GM21367 (cell line): ENCODE measurements around the gene CAMKK2.
"Not testable (repeated sequence)": the region's sequence is repeated elsewhere in the genome, so short reads cannot be mapped to it uniquely, and the experiment has no call there.

ENCODE experiments used
- ATAC-seq: cut with Tn5 transposase; IDR thresholded peaks from one replicate; pipeline ENCODE4 v1.9.1; 2021; ENCODE audit not compliant: unreplicated experiment

CAMKK2 gene

DNA sequence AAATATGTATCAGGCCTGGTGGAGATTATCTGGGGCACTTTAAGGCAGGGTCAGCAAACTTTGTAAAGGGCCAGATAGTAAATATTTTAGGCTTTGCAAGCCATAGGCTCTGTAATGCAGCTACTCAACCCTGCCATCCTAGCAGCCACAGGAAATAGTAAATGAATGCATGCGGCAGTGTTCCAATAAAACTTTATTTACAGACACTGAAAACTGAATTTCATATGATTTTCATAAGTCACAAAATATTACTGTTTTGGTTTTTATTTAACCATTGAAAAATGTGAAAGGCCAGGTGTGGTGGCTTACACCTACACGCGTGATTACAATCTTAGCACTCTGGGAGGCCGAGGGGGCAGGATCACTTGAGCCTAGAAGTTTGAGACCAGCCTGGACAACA is 3.2 kb upstream of the CAMKK2 start:
- ATAC-seq, result no peak

DNA sequence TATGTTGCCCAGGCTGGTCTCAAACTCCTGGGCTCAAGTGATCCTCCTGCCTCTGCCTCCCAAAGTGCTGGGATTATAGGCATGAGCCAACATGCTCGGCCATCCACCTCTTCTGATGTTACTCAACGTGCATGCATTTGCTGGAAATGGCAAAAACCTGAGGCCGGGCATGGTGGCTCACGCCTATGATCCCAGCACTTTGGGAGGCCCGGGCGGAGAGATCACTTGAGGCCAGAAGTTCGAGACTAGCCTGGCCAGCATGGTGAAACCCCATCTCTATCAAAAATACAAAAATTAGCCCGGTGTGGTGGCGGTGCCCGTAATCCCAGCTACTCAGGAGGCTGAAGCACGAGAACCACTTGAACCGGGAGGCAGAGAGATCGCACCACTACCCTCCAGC is 1.9 kb upstream of the CAMKK2 start:
- ATAC-seq, result not testable (repeated sequence)

DNA sequence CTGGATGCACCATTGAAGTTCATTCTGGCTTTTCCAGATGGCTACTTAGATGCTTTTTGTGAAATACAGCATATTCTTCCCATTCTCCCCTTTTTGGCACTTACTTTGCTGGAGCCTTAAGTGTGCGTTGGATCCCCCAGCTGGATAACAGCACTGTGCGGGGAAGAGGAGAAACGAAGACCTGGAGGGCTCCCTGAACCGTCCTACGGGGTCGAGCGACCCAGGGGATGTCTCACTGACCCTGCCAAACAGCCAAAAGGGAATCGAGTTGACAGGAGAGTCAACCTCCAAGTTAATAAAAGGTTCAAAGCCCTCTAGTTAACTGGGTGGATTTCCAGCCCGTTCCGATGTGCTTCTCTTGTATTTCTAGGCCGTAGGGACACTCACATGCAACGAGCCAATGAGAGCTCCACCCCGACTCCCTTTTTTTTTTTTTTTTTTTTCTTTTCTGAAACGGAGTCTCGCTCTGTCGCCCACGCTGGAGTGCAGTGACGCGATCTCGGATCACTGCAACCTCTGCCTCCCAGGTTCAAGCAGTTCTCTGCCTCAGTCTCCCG is 1.0 kb upstream of the CAMKK2 start:
- ATAC-seq, result peak; percentile 6

DNA sequence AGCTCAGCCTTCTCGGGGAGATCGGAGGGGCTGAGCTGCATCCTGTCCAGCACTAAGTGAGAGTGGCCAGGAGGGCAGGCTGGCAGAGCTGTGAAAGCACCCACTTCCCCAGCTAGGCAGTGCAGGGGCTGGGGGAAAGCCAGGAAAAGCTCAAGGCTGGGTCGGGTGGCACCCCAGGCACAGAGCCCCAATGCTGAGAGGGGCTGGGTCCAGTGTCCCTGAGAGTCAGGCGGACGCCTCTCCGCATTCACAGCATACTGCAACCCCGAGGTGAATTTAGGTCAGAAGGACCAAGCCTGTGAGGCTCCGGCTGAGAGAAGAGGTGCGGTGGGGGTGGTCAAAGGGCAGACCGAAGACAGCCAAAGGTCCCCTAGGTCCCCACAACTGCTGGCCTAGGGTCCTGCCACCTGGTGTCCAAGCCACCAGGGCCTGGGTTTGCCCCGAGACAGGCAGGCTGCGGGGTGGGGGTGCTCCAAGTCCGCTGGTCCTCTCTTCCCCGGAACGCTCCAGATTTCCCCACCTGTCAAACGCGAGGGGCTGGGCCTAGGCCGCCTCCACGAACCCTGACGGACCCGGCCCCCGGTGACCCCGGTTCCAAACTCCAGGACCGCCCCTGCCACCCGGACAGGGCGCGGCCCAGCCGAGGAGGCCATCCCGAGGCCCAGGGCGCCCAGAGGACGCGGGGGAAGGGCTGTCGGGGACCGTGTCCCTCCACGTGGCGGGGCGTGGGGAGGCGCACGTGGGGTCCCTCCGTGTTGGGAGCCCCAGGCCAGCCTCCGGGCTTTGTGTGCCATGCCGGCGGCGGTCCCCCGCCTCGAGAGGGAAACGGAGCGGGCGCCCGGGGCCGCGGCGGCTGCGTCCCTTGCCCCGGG is 527 bp downstream of the CAMKK2 start:
- peak; percentile 23 for ATAC-seq

DNA sequence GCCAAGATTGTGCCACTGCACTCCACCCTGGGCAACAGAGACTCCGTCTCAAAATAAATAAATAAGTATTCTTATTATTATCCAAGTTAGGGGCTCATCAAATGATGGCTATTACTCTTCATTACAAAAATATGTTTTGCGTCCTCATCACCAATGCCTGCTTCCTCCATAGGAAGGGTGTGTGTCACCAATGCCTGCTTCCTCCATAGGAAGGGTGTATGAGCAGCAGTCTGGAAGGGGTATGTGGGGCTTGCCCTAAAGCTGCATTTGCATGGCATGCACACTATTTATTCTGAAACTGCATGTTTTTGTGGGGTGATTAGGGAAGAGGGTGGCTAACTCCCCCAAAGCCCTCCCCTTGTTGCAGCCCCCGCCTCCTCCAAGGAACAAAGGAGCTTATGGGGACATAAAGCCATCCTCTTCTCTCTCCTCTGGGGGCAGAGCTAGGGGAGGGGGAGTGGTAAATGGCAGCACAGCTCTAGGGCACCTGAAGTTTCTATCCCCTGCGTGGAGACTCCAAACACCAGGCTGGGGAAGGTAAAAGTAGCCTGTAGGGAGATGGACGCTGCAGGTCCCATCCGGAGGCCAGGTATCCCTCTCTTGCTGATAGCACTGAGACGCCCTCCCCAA is 1.3 kb downstream of the CAMKK2 start:
- no peak for ATAC-seq

DNA sequence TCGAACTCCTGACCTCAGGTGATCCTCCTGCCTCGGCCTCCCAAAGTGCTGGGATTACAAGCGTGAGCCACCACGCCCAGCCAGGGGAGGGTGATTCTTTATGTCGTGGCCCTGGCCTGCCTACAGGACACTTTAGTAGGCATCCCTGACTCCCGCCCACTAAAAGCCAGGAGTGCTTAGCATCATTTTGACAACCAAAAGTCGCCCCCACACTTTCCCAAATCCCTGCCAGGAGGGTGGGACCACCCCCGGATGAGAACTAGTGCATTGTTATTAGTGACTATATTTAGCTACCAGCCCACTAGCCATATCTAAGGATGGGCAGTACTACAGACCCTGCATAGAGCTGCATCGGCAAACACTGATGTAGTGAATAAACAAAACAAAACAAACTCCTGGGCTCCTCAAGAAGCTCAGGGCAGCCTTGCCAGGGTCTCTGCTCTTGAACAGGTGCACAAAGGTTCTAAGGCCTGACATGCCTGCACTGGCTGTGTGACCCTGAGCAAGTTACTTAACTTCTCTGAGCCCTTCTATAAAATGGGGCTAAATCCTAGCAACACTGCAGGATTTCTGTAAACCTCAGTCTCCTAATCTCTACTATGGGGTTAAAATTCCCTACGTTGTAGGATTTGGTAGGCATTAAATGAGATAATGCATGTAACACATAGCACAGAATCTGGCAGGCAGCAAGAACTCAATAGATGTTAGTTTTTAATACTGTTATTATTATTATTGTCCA is 2.2 kb downstream of the CAMKK2 start:
- no peak for ATAC-seq

- no peak for ATAC-seq
These were observed 2.9 kb downstream of the CAMKK2 start for GRCh38 chr12:121293603-121294002.

DNA sequence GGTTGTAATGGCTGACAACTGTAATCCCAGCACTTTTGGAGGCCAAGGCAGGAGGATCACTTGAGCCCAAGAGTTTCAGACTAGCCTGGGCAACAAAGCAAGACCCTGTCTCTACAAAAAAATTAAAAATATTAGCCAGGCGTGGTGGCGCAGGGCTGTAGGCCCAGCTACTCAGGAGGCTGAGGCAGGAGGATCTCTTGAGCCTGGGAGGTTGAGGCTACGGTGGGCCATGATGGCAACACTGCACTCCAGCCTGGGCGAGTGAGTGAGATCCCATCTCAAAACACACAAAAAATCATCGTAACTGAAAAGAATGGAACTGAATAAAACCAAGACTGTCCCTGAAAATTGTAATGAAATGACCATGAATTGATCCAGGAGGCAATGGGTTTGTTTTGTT is 6.1 kb downstream of the CAMKK2 start:
- ATAC-seq, result no peak

DNA sequence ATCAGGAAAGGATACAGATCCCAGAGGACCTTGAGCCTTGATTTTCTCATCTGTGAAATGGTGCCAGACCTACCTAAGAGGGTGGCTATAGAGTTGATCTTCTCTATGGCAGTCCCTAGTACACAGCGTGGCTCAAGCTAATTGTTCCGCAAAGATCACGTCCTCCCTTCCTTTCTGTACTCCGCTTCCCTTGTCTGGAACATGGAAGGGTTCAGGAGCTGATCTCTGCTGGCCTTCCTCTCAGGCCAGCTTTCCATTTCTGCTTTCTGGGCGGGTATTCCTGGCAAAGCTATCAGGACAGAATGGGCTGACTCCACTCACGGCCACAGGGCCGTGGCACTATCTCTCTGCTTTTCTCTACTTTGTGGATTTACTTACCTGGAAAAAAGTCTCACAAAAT is 6.5 kb downstream of the CAMKK2 start:
- no peak for ATAC-seq

DNA sequence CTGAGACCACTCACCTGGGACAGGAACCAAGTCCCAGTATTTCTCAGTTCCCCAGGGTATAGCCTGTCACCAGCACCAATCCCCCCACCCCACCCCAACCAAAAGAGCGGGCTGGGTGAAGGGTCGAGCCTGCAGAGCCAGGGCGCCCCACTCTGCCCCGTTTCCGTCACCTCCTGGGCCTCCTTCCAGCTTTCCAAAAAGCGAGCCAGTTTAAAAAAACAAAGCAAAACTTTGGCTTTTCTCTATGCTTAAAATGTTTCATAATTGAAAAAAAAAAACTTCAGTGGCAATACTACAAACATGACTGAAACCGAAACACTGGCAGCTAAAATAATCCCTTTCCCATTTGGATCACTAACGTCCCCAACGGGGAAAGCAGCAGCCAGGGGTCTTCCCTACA is 7.5 kb downstream of the CAMKK2 start:
- ATAC-seq, result no peak

GRCh38 chr12:121288158-121288845 is 8.2 kb downstream of the CAMKK2 start:
- ATAC-seq, result no peak

DNA sequence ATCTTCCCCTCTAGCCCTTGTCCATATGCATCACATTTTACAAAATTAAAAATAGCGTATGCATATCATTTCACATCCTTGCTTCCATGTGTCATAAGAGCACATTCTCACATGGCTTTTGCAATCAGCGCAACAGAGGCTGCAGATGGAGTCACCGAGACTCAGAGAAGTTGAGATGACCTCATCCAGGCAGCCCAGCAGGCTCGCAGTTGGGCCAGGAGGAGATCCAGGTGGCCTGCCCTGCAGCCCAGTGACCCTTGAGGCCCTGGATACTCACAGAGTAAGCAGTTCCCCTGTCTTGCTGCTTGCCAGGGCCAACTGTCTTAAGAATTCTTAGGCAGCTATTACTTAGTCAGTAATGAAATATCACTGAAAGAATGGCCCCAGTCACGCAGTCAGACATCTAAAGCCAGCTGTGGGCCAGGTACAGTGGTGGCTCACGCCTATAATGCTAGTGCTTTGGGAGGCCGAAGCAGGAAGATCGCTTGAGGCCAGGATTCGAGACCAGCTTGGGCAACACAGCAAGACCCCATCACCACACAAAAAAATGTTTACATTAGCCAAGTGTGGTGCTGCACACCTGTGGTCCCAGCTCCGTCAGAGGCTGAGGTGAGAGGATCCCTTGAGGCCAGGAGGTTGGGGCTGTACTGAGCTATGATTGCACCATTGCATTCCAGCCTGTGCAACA is 9.1 kb downstream of the CAMKK2 start:
- ATAC-seq, result no peak

- no peak for ATAC-seq
These were observed 10.7 kb downstream of the CAMKK2 start for GRCh38 chr12:121285856-121286255.

DNA sequence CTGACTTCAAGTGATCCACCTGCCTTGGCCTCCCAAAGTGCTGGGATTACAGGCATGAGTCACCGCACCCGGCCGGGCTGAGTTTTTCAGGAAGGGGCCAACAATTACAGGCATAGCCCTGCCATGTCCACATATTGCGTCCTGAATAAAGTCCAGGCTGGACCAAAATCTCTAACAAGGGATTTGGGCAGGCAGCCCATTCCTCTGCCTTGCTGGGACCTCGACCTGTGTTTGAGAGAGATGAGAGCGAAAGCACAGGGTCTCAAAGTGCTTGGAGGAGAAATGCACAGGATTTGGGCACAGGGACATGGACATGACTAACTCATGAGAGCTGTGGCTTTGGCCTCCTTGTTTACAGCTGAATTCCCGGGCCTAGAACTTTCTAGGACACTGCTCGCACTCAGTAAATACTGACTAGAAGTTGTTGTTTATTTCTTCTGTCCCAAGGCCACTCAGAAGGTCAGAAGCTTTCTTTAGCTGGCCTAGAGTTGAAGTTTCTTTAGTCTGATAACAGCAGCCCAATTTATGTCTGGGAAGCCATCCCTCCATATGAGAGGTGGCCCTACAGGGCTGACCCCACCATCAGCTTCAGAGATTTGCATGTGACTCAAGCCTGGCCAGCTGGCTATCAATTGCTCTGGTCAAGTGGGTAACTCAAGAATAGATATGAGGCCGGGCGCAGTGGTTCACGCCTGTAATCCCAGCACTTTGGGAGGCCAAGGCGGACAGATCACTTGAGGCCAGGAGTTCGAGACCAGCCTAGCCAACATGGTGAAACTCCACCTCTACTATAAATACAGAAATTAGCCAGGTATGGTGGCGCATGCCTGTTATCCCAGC is 11.7 kb downstream of the CAMKK2 start:
- ATAC-seq, result no peak

DNA sequence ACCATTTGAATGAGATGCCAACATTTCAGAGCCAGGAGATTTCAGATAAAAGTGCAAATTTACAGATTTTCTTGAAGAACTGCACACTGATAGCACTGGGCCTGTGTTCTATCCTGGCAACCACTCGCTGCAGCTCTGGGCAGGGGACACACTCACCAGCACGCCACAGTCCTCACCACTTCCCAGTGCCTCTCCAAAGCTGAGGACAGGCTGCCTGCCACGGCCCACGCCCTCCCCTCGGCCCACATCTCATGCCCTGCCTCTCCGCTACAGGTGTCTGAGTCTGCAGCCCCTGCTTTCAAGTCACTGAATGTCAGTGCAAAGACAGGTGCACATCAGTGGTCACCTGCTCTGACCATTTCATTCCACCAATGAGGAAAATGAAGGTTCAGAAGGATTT is 12.7 kb downstream of the CAMKK2 start:
- no peak for ATAC-seq

DNA sequence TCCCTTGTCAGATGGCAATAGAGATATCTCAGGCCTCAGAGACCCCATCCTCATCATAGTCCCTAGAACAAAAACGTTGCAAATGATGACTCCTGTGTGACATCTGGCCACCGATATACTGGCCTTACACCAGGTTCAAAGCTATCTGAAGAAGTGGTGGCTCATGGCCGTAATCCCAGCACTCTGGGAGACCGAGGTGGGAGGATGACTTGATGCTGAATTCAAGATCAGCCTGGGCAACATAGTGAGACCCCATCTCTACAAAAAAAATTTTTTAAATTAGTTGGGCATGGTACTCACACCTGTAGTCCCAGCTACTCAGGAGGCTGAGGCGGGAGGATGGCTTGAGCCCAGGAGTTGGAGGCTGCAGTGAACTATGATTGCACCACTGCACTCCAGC is 13.1 kb downstream of the CAMKK2 start:
- no peak for ATAC-seq

- ATAC-seq, result not testable (repeated sequence)
These were observed 13.6 kb downstream of the CAMKK2 start for GRCh38 chr12:121282910-121283309.

- no peak for ATAC-seq
These were observed 14.3 kb downstream of the CAMKK2 start for GRCh38 chr12:121282072-121282742.

DNA sequence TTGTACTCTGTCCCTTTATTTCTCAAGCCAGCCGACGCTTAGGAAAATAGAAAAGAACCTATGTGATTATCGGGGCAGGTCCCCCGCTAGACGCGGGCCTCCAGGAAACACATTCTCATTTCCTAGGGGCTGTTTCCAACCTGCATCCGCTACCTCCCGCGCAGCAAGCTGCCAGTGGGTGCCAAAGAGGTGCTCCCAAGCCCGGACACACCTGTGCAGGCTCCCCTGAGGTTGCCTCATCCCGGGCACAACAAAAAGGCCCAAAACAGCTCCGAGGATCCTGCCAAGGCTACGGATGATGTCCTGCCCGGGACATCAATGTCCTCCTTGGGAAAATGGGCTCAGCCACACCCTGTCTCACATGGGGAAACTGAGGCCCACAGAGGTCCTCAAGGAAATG is 15.4 kb downstream of the CAMKK2 start:
- ATAC-seq, result not testable (repeated sequence)
